ENCODE results near the gene CAMTA1.
"Not testable (repeated sequence)": the region's sequence is repeated elsewhere in the genome, so short reads cannot be mapped to it uniquely, and the experiment has no call there.

Gene CAMTA1

DNA sequence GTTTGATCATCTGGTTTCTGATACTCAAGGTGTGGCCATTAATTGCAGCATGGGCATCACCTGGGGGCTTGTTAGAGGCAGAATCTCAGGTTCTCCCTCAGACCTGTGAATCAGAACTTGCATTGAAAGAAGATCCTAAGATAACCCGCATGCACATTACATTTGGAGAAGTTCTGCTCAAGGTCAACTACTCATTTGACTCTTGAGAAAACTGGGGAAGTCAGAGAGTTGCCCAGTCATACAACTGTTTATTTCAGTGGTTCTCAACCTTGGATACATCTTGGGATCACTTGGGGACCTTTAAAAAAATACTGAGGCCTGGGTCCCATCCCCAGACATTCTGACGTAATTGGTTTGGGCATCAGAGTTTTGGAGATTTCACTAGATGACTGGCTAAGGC is 30.5 kb downstream of the CAMTA1 start:
- DNase-seq: no peak

DNA sequence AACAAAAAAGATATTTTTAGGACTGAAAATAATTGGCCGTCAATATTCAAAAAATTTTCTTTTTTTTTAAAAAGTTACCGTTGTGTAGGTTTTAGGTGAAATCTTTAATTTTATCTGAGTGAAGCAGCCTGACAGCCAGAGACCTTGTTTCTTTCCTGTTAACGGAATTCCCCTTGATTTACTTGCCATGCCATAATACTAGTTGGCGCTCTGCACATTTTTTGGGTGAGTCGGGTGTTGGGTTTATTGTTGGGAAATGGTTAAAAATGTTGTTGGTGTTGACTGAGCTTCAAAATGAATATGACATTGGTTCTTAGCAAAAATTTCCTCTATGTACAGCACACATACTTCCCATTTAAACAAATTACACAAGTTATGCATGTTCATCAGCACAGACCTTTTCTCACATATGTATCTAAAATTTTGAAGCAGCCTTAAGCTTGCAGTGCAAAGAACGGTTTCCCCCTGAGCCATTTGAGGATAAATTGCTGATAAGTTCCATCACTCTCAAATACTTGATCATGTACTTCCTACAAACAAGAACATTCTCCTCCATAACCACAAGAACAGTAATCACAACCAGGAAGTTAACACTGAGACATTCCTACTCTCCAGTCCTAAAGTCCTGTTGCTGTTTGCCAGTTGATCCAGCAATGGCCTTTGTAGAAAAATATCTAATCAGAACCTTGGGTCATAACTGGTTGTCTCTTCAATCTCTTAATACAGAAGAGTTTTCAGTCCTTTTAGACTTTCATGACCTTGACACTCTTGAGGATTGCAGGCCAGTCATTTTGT is 34.2 kb downstream of the CAMTA1 start:
- no peak for DNase-seq

DNA sequence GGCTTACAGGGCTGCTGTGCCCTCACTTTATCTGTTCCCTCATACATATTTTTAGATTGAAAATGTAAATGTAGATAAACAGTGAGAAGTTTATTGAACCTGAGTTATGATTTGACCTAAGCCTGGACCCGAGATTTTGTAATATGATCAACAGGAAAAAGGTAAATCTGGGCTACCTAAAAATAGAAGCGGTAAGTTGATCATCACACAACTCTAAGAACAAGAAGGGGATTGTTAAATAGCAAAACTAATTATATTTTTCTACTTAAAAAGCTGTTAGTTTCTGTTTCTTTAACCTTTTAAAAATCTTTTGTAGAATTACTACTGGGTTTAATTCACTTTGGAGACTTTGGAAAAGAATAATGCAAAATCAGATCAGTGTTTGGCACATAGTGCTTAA is 35.6 kb downstream of the CAMTA1 start:
- no peak for DNase-seq

DNA sequence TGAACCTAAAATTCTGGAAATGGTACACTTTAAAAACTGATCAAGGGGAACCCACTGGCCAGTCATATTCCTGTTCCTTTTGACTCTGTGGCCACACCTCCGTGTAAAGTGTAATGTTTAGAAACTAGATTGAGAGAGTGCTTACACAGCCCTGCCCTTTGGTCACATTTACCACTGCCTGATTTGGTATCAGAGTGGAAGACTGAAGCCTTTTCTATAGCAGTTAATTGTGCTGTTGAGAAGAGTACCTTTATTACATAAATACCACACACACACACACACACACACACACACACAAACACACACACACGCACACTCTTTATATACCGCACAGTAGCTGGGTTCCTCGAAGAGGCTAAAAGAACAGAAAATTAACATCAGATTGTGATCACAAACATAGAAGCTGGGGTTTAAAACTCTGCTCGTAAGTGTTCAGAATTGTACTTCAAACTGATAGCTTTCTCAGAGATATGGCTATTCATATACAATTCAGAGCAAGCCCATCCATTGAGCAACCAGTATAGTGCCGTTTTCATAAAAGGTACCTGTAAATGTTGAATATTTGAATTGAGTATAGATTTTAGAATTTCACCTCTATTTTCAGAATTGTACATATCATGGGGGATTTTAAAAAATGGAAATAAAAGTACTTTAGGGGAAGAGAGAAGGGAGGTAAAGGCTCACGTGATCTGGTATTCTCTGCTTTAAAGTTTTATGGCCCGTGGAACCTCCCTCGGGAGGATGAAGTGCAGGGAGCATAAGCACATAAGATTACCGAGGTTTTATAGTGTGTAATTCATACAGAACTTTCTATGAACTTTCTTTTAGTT is 37.5 kb downstream of the CAMTA1 start:
- no peak for DNase-seq

DNA sequence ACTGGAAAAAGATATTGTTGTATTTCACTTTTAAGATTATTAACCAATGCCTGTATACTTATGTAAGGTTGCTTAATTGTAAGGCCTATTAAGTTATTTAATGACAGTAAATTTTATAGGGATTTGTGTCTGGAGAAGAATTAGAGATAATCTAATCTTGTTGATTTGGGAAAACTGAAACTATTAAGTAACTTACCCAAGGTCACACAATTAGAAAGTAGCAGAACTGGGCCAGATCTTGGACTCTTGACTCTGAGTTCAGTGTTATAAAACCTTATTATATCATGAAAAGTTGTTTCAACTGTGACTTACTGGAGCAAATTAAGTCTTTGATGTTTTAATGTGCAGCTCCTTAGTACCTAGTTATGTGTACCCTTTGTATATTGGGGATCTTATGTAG is 38.5 kb downstream of the CAMTA1 start:
- DNase-seq: no peak

DNA sequence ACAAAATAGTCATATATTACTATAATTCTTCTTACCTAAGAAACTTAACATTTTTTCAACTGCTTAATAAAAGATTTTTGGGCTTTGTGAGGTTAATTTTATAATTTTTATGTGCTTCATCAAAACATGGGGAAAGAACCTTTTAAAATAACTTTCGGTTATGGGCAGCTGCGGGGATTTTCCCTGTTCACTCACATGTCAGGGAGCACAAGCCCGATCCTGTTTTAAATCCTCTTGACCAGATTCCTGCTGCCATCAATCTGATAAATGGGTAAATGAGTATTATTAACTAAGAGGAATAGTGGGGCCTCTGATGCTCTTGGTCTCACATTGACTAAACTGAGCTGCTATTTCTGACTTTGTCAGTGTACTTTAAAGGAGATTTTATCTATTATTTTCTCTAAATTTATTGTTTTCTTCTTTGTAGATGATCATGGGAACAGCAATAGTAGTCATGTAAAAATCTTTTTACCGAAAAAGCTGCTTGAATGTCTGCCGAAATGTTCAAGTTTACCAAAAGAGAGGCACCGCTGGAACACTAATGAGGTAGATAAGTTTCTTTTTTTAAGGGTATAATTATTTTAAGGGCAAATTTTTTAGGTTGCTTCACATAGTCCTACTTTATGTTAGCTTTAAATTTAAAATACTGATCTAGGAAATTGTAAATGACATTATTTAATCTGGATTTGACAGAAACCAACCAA is 39.6 kb downstream of the CAMTA1 start:
- no peak for DNase-seq

DNA sequence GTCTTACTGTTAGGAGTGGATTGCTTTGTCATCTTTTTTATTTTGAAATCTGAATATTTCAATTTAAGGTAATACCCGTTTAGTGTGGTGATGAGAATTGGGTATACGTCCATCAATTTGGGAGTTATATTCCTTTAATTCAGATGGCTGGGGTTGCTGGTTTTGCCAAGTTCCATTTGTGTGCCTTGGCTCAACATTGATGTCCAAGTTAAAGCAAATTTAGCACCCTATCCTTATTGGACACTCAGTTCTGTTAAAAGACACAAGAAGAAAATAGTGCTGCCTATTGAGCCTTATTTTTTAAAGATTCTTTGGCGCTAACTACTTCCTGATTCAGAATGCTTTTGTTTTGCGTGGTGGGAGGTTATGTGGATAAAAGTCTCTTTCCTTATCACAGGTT is 40.6 kb downstream of the CAMTA1 start:
- DNase-seq: no peak

DNA sequence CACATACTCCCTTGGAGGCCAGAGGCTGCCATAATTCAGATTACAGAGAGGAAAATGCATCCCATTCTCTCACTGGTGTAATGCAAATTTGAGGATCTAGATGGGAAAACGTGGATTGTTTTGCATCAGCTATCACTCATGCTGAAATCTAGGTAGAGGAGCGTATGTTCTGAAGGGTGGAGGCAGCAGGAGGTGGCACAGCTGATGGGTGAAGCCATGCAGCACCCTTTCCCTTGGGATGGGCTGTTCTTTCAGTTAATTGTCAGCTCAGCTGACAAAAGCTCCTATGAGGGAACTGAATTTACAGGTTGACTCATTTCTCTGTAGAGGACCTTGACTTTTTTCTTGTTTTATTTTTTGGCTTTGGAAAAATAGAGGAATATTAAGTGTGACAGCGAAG is 41.8 kb downstream of the CAMTA1 start:
- no peak for DNase-seq

DNA sequence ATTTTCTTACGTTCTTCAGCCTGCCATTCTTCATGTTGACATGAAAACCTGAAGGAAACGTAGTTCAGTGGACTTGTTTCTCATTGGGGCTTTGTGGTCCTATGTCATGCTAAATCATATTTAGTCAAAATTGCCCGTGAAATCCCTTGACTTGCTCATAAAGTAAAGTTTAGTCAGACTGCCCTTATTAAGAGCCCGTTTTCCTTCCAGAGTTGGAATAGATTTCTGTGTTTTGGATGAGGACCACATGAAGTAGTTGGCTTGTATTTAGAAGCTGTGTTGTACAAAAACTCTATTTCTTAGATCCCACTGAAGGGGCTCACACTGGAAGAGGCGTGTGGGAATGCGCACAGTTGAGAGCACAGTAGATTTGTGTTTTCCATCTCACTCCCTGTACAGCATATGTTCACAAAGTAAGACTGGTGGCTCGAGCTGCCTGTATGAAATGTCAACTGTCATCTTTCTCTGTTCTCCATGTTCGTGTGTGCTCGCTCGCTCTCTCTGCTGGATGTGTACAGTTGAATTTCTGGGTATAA is 42.4 kb downstream of the CAMTA1 start:
- DNase-seq: no peak

DNA sequence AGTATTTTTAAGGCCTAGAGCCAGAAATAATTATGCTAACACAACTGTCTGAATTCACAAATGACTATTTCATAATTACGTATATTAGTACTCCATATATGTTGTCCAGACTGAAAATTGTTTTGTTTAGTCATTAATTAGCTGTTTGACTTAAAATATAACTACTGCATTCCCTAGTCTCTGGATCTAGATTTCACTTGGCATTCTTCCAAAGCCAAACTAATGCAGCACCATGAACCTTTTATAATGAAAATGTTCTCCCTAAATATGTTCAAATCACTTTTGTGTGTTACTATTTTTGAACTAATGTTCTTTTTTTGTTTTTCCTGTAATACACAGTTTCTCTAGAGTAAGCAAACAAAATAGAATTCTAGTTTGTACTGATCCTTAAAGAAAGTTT is 46.1 kb downstream of the CAMTA1 start:
- DNase-seq: no peak

DNA sequence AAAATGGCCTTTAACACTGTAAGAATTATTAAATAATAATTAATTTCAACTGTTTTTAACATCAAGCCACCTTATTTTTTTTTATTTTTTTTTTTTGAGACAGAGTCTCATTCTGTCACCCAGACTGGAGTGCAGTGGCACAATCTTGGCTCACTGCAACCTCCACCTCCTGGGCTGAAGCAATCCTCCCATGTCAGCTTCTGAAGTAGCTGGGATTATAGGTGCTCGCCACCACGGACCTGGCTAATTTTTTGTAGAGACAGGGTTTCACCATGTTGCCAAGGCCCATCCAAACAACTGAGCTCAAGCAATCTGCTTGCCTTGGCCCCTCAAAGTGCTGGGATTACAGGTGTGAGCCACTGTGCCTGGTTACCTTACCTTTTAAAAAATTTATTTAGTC is 46.8 kb downstream of the CAMTA1 start:
- not testable (repeated sequence) for DNase-seq

DNA sequence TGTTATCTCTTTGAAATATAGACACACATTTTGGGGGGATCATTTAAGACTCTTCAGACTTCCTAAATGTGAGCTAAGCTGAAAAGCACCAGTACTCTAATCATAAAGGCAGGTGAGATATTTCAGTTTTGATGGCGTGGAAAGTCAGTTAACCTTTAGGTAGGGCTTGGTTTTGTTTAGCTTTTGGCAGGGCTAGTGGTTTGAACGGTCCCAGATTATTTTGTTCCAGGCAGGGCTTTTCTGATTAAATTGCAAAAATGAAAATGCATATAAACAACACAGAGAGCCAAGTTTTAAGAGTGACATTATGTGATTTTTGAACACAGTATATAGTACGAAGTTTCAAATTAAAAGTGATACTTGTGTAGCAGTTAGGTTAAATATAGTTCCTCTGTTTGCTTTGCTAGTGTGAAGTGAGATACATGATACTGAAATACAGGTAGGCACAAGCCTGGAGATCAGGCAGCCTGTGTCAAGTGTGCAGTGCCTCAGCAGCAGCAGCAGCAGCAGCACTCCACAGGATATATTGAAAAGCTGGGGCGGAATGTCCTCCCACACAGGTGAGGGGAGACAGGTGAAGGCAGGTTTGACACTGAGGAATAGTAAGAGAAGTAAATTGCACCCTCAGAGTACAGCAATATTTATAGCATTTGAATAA is 47.4 kb downstream of the CAMTA1 start:
- no peak for DNase-seq

DNA sequence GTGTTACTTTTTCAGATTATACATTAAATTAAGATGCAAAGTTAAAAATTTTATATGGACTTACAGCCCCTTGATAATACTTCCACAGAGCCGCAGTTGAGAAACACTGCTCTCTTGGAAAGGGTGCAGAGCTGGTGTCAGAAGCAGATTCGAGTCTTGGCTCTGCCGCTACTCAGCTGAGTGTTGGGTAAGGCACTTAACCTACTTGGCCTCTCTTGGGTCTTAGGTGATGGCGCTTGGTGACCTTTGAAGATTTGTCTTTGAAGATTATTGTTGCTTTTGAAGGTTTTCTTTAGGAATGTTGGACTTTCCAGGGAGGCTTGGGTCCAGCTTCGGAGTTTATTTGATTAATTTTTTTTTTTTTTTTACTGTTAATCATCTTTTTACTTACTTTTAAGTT is 48.5 kb downstream of the CAMTA1 start:
- no peak for DNase-seq

DNA sequence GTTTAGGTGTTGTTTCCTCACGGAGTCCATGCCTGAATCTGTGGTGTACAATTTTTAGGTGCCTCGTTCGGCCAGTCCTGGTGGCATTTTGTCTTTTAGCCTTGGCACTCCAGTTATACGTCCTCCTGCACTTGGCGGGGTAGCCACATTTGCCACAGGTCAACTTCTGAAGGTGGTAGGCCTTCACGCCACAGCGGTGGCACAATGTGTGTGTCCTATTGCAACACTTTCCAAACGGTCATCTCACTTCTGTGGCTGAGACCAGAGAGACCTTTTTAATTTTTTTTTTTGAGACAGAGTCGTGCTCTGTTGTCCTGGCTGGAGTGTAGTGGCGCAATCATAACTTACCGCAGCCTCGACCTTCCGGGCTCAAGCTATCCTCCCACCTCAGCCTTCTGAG is 49.1 kb downstream of the CAMTA1 start:
- DNase-seq: no peak

DNA sequence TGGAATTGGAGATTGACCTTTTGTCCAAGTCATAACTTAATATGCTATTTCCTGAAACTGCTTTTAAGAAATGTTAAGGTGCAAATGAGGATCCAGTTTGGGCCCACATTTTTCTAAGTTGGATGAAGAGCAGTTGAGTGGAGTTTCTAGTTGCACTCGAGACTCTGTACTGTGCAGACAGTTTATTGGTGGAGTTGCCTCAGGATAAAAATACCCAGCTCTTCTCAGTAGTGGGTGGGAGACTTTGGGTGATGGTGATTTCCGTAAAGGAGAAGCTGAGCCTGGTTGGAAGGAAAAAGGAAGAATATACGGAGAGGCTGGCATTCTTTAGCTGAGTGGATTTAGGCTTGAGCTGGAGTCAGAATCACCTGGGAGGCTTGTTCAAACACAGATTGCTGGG is 49.9 kb downstream of the CAMTA1 start:
- no peak for DNase-seq

DNA sequence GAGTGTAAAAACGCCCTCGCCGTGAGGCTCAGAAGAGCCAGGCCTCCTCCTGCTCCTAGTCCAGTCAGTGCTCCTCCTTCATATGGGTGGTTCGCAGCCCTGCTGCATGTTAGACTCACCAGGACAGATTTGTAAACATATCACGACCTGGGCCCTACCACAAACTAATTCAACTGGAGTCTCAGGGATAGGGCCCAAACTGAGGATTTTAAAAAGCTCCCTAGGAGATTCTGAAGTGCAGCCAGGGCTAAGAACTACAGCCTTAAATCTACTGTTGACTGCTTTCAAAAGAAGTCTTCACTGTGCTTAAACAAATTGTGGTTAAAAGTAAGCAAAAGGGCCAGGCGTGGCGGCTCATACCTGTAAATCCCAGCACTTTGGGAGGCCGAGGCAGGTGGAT is 57.0 kb downstream of the CAMTA1 start:
- no peak for DNase-seq

DNA sequence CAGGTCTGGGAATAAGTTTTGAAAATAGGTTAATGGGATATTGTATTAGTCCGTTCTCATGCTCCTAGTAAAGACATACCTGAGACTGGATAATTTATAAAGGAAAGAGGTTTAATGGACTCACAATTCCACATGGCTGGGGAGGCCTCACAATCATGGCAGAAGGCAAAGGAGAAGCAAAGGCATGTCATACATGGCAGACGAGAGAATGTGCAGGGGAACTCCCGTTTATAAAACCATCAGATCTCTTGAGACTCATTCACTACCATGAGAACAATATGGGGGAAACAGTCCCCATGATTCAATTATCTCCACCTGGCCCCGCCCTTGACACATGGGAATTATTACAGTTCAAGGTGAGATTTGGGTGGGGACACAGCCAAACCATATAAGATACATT is 60.5 kb downstream of the CAMTA1 start:
- DNase-seq: not testable (repeated sequence)

DNA sequence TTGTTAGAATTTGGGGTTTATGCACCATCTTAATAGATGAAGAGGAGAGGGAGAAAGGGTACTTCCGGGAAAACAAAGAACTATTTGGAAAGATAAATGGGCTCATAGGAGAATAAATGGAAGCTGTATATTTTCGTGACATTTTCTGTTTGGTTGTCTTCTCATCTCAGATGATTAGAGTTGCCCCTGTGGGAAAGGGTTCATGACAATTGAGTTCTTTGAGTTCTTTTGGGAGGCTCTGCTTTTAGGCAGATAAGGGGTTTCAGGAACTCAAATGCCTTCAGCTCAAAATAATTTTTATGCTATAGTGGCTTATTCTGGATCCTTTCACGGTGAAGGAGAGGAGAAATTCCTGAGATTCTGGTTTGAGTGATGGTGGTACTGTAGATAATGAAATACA is 63.6 kb downstream of the CAMTA1 start:
- no peak for DNase-seq

DNA sequence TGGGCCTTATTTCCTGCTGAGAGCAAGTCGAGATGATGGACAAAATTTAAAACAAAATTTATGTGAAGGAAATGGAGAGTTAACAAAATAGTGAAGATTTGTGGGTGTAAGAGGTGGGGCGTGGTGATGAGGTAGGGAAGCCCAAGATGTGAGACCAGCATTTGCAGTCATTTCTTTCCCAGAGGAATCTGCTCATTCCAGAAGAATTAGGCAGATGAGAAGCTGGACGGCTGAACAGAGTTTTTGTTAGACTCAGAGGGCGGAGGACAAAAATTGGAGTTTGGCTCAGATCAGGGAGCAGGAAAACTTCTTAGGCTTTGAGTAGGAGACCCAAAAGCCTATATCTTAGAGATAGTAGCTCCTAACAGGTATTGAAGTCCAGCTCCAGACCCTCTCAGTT is 65.3 kb downstream of the CAMTA1 start:
- no peak for DNase-seq

DNA sequence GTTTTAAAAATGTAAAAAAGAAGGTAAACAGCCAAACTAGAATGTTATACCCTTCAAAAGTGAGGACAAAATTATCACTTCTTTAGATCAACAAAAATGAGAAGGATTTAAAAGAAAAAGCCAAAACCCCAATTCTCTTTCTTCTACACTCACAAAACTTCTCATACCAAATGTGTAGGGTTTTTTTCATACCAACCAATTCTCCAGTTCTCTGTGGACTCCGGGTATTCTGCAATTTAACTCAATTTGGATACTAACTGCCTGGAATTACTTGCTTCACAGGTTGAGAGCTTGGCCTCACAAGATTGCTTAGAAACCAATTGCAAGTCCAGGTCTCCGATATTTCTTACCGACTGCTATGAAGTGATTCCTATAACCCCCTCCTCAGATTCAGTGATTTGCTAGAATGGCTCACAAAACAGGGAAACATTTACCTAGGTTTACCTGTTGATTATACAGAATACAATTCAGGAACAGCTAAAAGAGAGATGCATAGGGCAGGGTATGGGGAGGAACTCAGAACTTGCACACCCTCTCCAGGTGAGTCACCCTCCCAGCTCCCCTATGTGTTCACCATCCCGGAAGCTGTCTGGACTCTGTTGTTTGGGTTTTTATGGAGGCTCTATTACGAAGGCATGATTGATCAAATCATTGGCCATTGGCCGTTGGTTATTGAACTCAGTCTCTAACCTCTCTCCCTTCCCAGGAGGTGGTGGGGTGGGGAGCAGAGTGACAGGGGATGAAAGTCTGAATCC is 67.1 kb downstream of the CAMTA1 start:
- no peak for DNase-seq

DNA sequence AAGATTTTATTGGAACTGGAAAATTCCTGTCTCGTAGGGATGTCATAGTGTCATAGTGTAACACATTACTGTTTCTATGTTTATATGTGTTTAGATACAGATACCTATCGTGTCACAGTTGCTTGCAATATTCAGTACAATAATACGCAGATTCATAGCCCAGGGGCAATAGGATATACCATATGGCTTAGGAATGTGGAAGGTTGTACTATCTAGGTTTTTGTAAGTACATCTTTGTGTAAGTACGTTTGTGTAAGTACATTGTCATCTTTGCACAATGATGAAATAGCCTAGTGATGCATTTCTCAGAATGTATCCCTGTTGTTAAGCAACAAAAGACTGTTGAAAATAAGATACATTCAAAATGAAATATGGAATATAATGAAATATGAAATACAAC is 68.9 kb downstream of the CAMTA1 start:
- DNase-seq: no peak

DNA sequence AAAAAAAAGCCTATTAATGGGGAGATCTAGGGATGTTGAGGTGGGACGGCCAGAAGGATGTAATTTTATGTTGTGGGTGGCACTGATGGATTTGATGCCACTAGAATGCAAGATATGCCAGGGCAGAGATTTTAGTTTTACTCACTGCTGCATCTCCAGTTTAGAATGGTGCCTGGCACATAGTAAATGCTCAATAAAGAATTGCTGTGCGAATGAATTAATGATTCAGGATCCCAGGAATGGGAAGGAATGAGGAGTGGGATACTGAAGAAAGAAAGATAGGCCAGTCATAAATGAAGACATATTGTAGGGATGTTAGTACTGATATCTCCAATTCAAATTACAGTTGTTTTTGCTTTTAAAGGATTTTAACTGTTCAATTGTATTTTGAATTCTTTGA is 72.6 kb downstream of the CAMTA1 start:
- no peak for DNase-seq
